A549 (cell line): ENCODE results near the gene NOSTRIN.
A peak's percentile ranks its signal among the peaks of the same experiment; 100 is the strongest.

Experiments
- CEBPB ChIP-seq, 2 experiments: fragments of >200 bp in 1 of 2; sonication (Bioruptor Twin) in 1 of 2; formaldehyde crosslinking in 1 of 2; IDR thresholded peaks; 2 replicates each; pipeline ENCODE4 v1.6.1; 2012 to 2016
- CTCF ChIP-seq: fragments of >200 bp; sonication (Bioruptor Twin); formaldehyde crosslinking; IDR thresholded peaks from 3 replicates; pipeline ENCODE4 v1.5.1; 2016
- EHMT2 ChIP-seq: fragments of 200-600 bp; sonication (generic); IDR thresholded peaks from 2 replicates; pipeline ENCODE4 v1.6.1; 2016; ENCODE audit warnings: antibody characterized with exemption, low read depth, mild to moderate bottlenecking, moderate library complexity
- EP300 ChIP-seq, 2 experiments: fragments of >200 bp; sonication (Bioruptor Twin); formaldehyde crosslinking; IDR thresholded peaks; 2 replicates in 1 of 2; 3 replicates in 1 of 2; pipeline ENCODE4 v1.6.1; 2016 to 2017
- ESRRA ChIP-seq: fragments of 150-350 bp; IDR thresholded peaks from 2 replicates; pipeline ENCODE4 v1.6.1; 2014; ENCODE audit warnings: mild to moderate bottlenecking, low read length, borderline replicate concordance
- HDAC2 ChIP-seq: fragments of 200-600 bp; sonication (generic); IDR thresholded peaks from 2 replicates; pipeline ENCODE4 v1.6.1; 2016
- MAX ChIP-seq: IDR thresholded peaks from 2 replicates; pipeline ENCODE4 v1.6.1; 2012
- POLR2A ChIP-seq: IDR thresholded peaks from 2 replicates; pipeline ENCODE4 v1.6.1; 2012; ENCODE audit warnings: mild to moderate bottlenecking, low read length
- POLR2AphosphoS2 ChIP-seq: conservative IDR thresholded peaks from 2 replicates; pipeline ENCODE4 v1.6.1; 2012; ENCODE audit warnings: low read length, improper control_type of control experiment, inconsistent platforms
- RAD21 ChIP-seq, 2 experiments: fragments of >200 bp in 1 of 2; sonication (Bioruptor Twin) in 1 of 2; formaldehyde crosslinking in 1 of 2; IDR thresholded peaks in 1 of 2; conservative IDR thresholded peaks in 1 of 2; 2 replicates in 1 of 2; 3 replicates in 1 of 2; pipeline ENCODE4 v1.6.1; 2012 to 2018; ENCODE audit warnings: inconsistent platforms in 1 of 2
- RARB ChIP-seq: fragments of 250-450 bp; sonication (Bioruptor Pico); IDR thresholded peaks from 2 replicates; pipeline ENCODE4 v1.8.0; 2021; ENCODE audit warnings: mild to moderate bottlenecking, moderate library complexity
- SMC3 ChIP-seq: fragments of >200 bp; sonication (Bioruptor Twin); formaldehyde crosslinking; IDR thresholded peaks from 3 replicates; pipeline ENCODE4 v1.6.1; 2018; ENCODE audit warnings: inconsistent platforms
- TF ChIP-seq, protein P1 (sequence below): fragments of 200-600 bp; sonication (generic); IDR thresholded peaks from 2 replicates; pipeline ENCODE4 v1.6.1; 2016; ENCODE audit warnings: antibody characterized with exemption, mild to moderate bottlenecking, moderate library complexity

DNA sequence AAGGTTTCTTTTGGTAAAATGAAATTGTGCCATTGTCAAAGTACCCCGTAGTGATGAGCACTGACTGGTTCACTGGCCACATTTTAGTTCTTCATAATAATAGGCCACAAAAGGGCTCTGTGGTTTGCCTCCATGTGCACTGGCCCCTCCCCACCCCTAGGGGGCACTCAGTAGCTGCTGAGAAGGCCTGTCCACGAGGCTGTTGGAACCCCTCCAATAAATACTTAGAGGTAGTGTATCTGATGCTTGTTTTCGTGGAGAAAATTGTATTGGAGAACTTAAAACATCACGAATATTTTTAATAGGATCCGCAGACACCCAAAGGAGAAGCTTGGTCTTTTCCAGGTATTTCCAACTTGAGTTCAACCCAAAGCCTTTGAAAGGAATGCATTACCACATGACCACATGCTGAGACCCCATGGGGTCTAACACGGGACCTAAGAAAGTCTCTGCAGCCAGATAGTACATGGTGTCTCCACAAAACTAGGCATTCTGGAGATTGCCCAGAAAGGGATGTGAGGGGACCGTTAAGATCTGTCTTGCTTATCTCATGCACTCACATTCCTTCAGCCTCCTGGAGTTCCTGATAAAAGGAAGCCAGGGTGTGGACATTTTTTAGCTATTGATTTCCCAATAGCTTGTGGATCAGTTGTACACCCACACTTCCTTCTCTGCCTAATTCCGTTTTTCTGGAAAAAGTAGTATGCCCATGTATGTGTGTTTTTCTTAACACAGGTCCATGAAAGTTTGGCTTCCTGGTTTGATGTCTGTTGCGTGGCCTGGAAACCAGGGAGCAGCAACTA, 28.5 kb upstream of the NOSTRIN start:
- no peak for TF ChIP-seq EP300 (IDR thresholded peaks at IDR 0.05)
- TF ChIP-seq CTCF = peak; percentile 65
- TF ChIP-seq, protein P1, sequence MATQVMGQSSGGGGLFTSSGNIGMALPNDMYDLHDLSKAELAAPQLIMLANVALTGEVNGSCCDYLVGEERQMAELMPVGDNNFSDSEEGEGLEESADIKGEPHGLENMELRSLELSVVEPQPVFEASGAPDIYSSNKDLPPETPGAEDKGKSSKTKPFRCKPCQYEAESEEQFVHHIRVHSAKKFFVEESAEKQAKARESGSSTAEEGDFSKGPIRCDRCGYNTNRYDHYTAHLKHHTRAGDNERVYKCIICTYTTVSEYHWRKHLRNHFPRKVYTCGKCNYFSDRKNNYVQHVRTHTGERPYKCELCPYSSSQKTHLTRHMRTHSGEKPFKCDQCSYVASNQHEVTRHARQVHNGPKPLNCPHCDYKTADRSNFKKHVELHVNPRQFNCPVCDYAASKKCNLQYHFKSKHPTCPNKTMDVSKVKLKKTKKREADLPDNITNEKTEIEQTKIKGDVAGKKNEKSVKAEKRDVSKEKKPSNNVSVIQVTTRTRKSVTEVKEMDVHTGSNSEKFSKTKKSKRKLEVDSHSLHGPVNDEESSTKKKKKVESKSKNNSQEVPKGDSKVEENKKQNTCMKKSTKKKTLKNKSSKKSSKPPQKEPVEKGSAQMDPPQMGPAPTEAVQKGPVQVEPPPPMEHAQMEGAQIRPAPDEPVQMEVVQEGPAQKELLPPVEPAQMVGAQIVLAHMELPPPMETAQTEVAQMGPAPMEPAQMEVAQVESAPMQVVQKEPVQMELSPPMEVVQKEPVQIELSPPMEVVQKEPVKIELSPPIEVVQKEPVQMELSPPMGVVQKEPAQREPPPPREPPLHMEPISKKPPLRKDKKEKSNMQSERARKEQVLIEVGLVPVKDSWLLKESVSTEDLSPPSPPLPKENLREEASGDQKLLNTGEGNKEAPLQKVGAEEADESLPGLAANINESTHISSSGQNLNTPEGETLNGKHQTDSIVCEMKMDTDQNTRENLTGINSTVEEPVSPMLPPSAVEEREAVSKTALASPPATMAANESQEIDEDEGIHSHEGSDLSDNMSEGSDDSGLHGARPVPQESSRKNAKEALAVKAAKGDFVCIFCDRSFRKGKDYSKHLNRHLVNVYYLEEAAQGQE = no peak
- TF ChIP-seq SMC3 = peak; percentile 67
- no peak for TF ChIP-seq CEBPB (IDR thresholded peaks at IDR 0.05)
- TF ChIP-seq ESRRA = no peak
- TF ChIP-seq EHMT2 = no peak
- TF ChIP-seq MAX = peak; percentile 66
- TF ChIP-seq HDAC2 = no peak
- TF ChIP-seq POLR2AphosphoS2 = no peak
- no peak for TF ChIP-seq POLR2A
- TF ChIP-seq RAD21 (conservative IDR thresholded peaks at IDR 0.05 in 1 of 2, IDR thresholded peaks at IDR 0.05 in 1 of 2) = peak; percentile 79 to 80
- TF ChIP-seq RARB = no peak
